ENCODE results near the gene RASGRF1.

DNA sequence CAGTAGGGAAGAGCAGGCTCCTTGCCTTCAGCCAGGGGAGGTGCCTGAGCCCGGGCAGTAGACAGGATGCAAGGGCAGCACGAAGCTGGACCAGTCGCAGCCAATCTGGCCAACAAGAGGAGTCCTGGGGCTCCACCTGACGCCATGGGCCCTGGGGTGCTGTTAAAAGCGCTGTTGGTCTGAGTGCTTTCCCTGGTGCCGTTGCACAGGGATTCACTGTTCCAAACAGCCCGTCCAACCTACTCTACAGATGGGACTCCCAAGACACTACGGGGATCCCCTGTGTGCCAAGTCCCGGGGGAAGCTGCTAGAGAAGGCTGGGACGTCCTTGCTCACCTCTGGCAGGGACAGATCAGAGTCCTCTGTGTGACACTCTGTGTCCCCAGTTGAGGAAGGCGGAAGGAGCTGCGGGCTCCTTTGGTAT lies 146.4 kb downstream of the RASGRF1 start:
- TF ChIP-seq CTCF (IDR thresholded peaks at IDR 0.05) (no peak), POLR2A (IDR thresholded peaks at IDR 0.05) (no peak), POLR2AphosphoS5 (IDR thresholded peaks at IDR 0.05; ENCODE audit: insufficient read depth in 1 of 2, low read depth in 1 of 2) (no peak)
